ENCODE data around the gene SLC8A2. TPM values are rescaled to one million over a fixed set of nuclear protein-coding genes. Genes with fewer than 3 reads are reported as not detected.
A peak's percentile ranks its signal among the peaks of the same experiment; 100 is the strongest.

The SLC8A2 gene
- polyA plus RNA-seq, 4 donors = 0.12 to 0.92 TPM; not detected in 2

DNA sequence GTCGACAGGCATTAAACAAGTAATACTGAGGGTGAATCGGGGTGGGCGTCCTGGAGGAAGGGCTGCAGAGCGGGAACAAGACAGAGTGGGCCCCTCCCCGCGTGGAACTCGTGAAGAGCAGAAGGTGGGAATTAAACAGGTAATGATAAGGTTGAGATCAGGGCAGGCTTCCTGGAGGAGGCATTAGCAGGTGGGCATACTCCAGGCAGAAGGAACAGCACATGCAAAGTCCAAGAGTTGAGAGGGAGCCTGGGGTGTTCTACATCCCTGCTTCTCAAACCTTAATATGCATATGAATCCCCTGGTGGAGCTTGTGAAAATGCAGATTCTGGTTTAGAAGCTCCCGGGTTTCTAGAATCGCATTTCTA is 23.3 kb downstream of the SLC8A2 start:
- Histone ChIP-seq H3K27ac (ENCODE audit: low read depth in 1 of 3, low read length in 2 of 3) (no peak overlapping the region), H3K4me1 (ENCODE audit: control insufficient read depth in 3 of 3, insufficient read depth in 2 of 3, low read depth in 1 of 3, low read length in 2 of 3) (peaks cover 0 to 9% (median 5%) of the 10 kb centered on the region in 3 donors), H3K4me3 (ENCODE audit: low read depth in 1 of 3, low read length in 3 of 3) (no peak overlapping the region), H3K9me3 (ENCODE audit: control insufficient read depth in 2 of 2, insufficient read depth in 1 of 2, low read depth in 1 of 2, low read length in 1 of 2) (peaks cover 0 to 4% of the 10 kb centered on the region in 2 donors), H3K36me3 (ENCODE audit: control insufficient read depth in 3 of 3, insufficient read depth in 2 of 3, low read depth in 1 of 3, low read length in 3 of 3) (no peaks in the 10 kb centered on the region), H3K27me3 (ENCODE audit: control insufficient read depth in 3 of 3, insufficient read depth in 3 of 3, low read length in 3 of 3) (peaks cover 6 to 73% (median 17%) of the 10 kb centered on the region in 3 donors)
- DNase-seq = no peak
- WGBS, 3 donors = 24 to 32% (median 29%) methylated on average over 9 of the region's 9 CpGs
- no peak for FAIRE-seq

DNA sequence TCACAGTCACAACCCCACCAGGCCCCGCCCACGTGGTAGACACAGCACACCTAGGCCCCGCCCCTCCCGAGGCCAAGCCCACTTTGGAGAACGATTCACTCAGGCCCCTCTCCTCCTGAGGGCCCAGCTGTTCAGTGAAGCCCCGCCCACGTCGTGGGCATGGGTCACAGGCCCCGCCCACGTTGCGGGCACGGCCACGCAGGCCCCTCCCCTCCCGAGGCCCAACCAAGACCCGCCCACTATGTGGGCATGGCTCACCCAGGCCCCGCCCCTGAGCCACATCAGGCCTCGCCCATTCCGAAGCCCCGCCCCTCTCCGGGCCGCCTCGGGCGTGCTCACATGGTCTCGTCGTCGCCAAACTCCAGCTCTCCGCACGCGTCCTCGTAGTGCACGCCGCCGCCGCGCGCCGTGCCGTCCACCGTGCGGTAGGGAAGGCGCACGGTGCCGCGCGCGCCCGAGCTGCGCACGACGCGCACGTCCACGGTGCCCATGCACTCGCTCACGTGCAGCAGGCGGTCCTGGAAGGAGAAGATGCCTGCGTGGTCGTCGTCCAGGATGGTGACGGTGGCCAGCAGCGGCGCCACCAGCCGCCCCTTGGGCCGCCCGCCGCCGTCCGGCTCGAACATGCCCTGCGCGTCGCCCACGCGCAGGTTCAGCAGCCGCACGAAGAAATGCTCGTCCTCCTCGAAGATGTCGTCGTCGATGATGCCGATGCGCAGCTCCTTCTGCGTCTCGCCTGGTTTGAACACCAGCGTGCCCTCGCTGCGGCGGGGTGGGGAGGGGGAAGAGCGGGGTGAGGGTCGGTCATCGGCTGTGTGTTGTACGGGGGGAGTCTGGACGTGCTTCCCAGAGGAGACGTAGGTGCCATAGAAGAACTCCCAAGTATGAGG is 24.0 kb downstream of the SLC8A2 start:
- WGBS, 3 donors = 5 to 17% (median 17%) methylated on average over 69 to 95 of the region's 95 CpGs
- FAIRE-seq (no peak), DNase-seq (peak; percentile 30 to 67)
- Histone ChIP-seq H3K9me3 (ENCODE audit: control insufficient read depth in 2 of 2, insufficient read depth in 1 of 2, low read depth in 1 of 2, low read length in 1 of 2) (peaks cover 0 to 4% of the 10 kb centered on the region in 2 donors), H3K36me3 (ENCODE audit: control insufficient read depth in 3 of 3, insufficient read depth in 2 of 3, low read depth in 1 of 3, low read length in 3 of 3) (no peaks in the 10 kb centered on the region), H3K4me1 (ENCODE audit: control insufficient read depth in 3 of 3, insufficient read depth in 2 of 3, low read depth in 1 of 3, low read length in 2 of 3) (peaks cover 0 to 9% (median 5%) of the 10 kb centered on the region in 3 donors), H3K4me3 (ENCODE audit: low read depth in 1 of 3, low read length in 3 of 3) (no peak overlapping the region), H3K27me3 (ENCODE audit: control insufficient read depth in 3 of 3, insufficient read depth in 3 of 3, low read length in 3 of 3) (peaks cover 6 to 78% (median 17%) of the 10 kb centered on the region in 3 donors), H3K27ac (ENCODE audit: low read depth in 1 of 3, low read length in 2 of 3) (no peak overlapping the region)

DNA sequence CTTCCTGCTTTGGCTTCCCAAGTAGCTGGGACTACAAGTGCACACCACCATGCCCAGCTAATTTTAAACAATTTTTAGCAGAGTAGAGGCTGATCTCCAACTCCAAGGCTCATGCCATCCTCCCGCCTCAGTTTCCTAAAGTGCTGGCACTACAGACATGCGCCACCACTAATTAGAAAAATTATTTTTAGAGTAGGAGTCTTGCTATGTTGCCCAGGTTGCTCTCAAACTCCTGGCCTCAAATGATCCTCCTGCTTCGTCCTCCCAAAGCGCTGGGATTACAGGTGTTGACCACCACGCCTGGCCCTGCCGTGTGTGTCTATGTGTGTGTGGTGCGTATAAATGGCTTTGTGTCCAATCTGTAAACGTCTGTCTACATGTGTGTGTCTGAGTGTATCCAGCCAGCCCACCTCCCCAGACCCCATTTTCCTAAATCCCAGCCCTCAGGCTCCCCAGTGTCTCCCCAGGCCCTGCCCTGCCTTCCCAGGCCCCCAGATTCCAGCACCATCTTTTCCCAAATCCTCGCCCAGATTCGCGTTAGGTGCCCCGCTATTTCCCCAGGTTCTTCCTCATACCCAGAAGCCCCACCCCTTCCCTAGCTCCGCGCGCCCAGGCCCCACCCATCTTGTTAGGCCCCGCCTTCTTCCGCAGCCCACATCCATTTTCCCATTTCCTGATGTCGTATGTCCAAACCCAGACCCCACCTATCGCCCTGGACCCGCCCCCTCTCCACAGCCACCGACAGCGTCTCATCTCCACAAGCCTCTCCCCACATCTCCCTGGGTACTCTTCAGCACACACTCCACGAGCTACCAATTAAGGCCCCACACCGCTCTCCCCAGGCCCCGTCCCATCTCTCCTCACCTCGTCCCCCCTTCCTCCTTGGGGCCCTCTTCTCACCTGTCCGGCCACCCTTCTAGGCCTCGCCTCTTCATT is 24.9 kb downstream of the SLC8A2 start:
- Histone ChIP-seq H3K27ac (ENCODE audit: low read depth in 1 of 3, low read length in 2 of 3) (no peak overlapping the region), H3K4me1 (ENCODE audit: control insufficient read depth in 3 of 3, insufficient read depth in 2 of 3, low read depth in 1 of 3, low read length in 2 of 3) (peaks cover 0 to 9% (median 5%) of the 10 kb centered on the region in 3 donors), H3K27me3 (ENCODE audit: control insufficient read depth in 3 of 3, insufficient read depth in 3 of 3, low read length in 3 of 3) (peaks cover 6 to 84% (median 20%) of the 10 kb centered on the region in 3 donors), H3K9me3 (ENCODE audit: control insufficient read depth in 2 of 2, insufficient read depth in 1 of 2, low read depth in 1 of 2, low read length in 1 of 2) (peaks cover 0 to 4% of the 10 kb centered on the region in 2 donors), H3K4me3 (ENCODE audit: low read depth in 1 of 3, low read length in 3 of 3) (no peak overlapping the region), H3K36me3 (ENCODE audit: control insufficient read depth in 3 of 3, insufficient read depth in 2 of 3, low read depth in 1 of 3, low read length in 3 of 3) (no peaks in the 10 kb centered on the region)
- WGBS, 3 donors = 18 to 27% (median 22%) methylated on average over 27 to 28 of the region's 28 CpGs
- DNase-seq = peak; percentile 18 to 53
- FAIRE-seq = no peak

DNA sequence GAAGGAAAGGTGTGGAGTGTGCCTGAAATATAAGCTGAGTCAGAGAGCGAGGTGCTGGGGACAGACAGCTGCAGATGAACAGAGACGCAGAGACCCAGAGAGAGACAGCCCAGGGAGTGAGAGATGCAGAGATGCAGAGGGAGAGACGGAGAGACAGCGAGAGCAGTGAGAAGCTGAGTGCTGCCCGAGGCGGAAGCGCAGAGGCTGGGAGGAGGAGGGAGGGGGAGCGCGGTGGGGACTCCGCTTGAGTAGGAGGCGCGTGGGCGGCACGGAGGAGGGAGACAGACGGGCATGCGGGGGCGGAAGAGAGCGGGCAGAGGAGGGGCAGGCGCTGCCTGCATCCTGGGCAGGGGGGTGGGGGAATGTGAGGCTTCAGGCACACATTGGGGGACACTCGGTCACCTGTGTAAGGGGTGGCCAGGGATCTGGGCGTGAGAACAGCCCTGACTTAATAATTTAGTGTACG is 25.7 kb downstream of the SLC8A2 start:
- 3 to 5% (median 4%) methylated on average over 16 to 22 of the region's 22 CpGs for WGBS, 3 donors
- Histone ChIP-seq H3K27ac (ENCODE audit: low read depth in 1 of 3, low read length in 2 of 3) (no peak overlapping the region), H3K4me1 (ENCODE audit: control insufficient read depth in 3 of 3, insufficient read depth in 2 of 3, low read depth in 1 of 3, low read length in 2 of 3) (peaks cover 0 to 9% (median 5%) of the 10 kb centered on the region in 3 donors), H3K9me3 (ENCODE audit: control insufficient read depth in 2 of 2, insufficient read depth in 1 of 2, low read depth in 1 of 2, low read length in 1 of 2) (peaks cover 0 to 4% of the 10 kb centered on the region in 2 donors), H3K4me3 (ENCODE audit: low read depth in 1 of 3, low read length in 3 of 3) (no peak overlapping the region), H3K27me3 (ENCODE audit: control insufficient read depth in 3 of 3, insufficient read depth in 3 of 3, low read length in 3 of 3) (peaks cover 6 to 82% (median 20%) of the 10 kb centered on the region in 3 donors), H3K36me3 (ENCODE audit: control insufficient read depth in 3 of 3, insufficient read depth in 2 of 3, low read depth in 1 of 3, low read length in 3 of 3) (no peaks in the 10 kb centered on the region)
- DNase-seq (peak in 1 of 2 donors; percentile 39), FAIRE-seq (no peak)

DNA sequence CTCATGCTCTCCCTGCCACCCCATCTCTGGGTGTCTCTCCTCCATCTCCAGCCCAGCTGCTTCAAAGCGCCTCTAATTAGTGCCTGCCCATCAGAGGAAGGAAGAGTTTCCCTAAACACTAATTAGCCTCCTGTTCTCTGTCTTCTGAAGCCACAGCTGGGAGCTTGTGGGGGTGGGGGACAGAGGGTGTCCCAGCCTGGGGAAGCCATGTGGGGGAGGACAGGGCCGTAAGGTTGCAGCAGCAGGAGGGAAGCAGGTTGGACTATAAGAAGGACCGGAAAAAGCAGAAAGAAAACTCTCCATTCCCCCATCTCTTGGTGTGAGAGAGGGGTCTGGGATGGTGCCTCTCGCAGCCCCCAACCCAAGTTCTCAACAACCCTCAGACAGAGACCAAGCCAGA is 26.2 kb downstream of the SLC8A2 start:
- WGBS, 3 donors = 47 to 59% (median 54%) methylated on average over 4 of the region's 4 CpGs
- no peaks in the 10 kb centered on the region for H3K36me3 ChIP-seq (ENCODE audit: control insufficient read depth in 3 of 3, insufficient read depth in 2 of 3, low read depth in 1 of 3, low read length in 3 of 3)
- no peak for FAIRE-seq

DNA sequence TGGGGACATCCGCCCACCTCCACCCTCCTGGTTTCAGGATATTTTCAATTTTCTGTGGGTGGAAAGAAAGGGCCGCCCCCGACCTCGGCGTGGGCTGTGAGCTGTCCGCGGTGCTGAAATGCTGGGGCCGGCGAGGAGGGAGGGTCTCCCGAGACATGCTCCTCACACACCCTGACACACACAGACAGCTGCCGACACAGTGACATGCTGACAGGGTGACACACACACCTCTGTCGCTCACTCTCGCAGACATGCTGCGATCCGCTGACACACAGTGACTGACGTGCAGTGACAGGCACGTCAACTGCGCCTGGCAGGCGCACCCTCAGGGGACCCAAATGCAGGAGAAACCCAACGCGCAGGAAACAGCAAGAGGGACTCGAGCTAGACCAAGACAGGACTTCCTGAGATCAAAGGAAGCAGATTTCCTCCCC is 27.3 kb downstream of the SLC8A2 start:
- WGBS, 3 donors = 20 to 32% (median 25%) methylated on average over 22 of the region's 22 CpGs
- FAIRE-seq = no peak

More for the DNA sequence above, 26.2 kb downstream of the SLC8A2 start:
- no peak overlapping the region for H3K27ac ChIP-seq (ENCODE audit: low read depth in 1 of 3, low read length in 2 of 3)
- peaks cover 0 to 4% of the 10 kb centered on the region in 2 donors for H3K9me3 ChIP-seq (ENCODE audit: control insufficient read depth in 2 of 2, insufficient read depth in 1 of 2, low read depth in 1 of 2, low read length in 1 of 2)
- peaks cover 6 to 83% (median 20%) of the 10 kb centered on the region in 3 donors for H3K27me3 ChIP-seq (ENCODE audit: control insufficient read depth in 3 of 3, insufficient read depth in 3 of 3, low read length in 3 of 3)
- peaks cover 0 to 9% (median 5%) of the 10 kb centered on the region in 3 donors for H3K4me1 ChIP-seq (ENCODE audit: control insufficient read depth in 3 of 3, insufficient read depth in 2 of 3, low read depth in 1 of 3, low read length in 2 of 3)
- no peak for DNase-seq
- no peak overlapping the region for H3K4me3 ChIP-seq (ENCODE audit: low read depth in 1 of 3, low read length in 3 of 3)

DNA sequence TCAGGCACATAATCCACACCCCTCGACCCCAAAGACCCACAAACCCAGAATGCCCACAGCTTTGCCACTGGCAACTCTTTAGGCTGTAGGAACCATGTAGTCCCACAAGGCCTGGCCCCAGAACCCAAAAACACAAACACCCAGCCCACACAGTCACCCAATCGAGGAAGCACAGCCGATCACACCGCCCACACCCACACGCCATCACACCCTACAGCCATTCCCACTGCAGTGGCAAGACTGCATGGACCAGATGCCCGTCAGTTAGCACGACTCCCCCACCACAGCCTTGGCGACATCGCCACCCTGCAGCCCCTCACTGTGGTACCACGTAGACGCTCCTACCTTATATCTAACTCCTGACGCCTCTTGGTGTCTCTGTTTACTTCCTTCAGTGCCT is 28.4 kb downstream of the SLC8A2 start:
- H3K4me3 ChIP-seq (ENCODE audit: low read depth in 1 of 3, low read length in 3 of 3) = no peak overlapping the region
- no peak overlapping the region for H3K27ac ChIP-seq (ENCODE audit: low read depth in 1 of 3, low read length in 2 of 3)
- WGBS, 3 donors = 60 to 66% (median 63%) methylated on average over 12 of the region's 12 CpGs
- H3K9me3 ChIP-seq (ENCODE audit: control insufficient read depth in 2 of 2, insufficient read depth in 1 of 2, low read depth in 1 of 2, low read length in 1 of 2) = peaks cover 0 to 4% of the 10 kb centered on the region in 2 donors
- H3K27me3 ChIP-seq (ENCODE audit: control insufficient read depth in 3 of 3, insufficient read depth in 3 of 3, low read length in 3 of 3) = peaks cover 6 to 71% (median 15%) of the 10 kb centered on the region in 3 donors
- H3K4me1 ChIP-seq (ENCODE audit: control insufficient read depth in 3 of 3, insufficient read depth in 2 of 3, low read depth in 1 of 3, low read length in 2 of 3) = peaks cover 0 to 9% (median 5%) of the 10 kb centered on the region in 3 donors
- no peaks in the 10 kb centered on the region for H3K36me3 ChIP-seq (ENCODE audit: control insufficient read depth in 3 of 3, insufficient read depth in 2 of 3, low read depth in 1 of 3, low read length in 3 of 3)
- no peak for FAIRE-seq
- no peak for DNase-seq

More for the DNA sequence above, 27.3 kb downstream of the SLC8A2 start:
- Histone ChIP-seq H3K27me3 (ENCODE audit: control insufficient read depth in 3 of 3, insufficient read depth in 3 of 3, low read length in 3 of 3) (peaks cover 6 to 74% (median 20%) of the 10 kb centered on the region in 3 donors), H3K36me3 (ENCODE audit: control insufficient read depth in 3 of 3, insufficient read depth in 2 of 3, low read depth in 1 of 3, low read length in 3 of 3) (no peaks in the 10 kb centered on the region), H3K4me1 (ENCODE audit: control insufficient read depth in 3 of 3, insufficient read depth in 2 of 3, low read depth in 1 of 3, low read length in 2 of 3) (peaks cover 0 to 9% (median 5%) of the 10 kb centered on the region in 3 donors), H3K27ac (ENCODE audit: low read depth in 1 of 3, low read length in 2 of 3) (no peak overlapping the region), H3K9me3 (ENCODE audit: control insufficient read depth in 2 of 2, insufficient read depth in 1 of 2, low read depth in 1 of 2, low read length in 1 of 2) (peaks cover 0 to 4% of the 10 kb centered on the region in 2 donors), H3K4me3 (ENCODE audit: low read depth in 1 of 3, low read length in 3 of 3) (no peak overlapping the region)
- no peak for DNase-seq

DNA sequence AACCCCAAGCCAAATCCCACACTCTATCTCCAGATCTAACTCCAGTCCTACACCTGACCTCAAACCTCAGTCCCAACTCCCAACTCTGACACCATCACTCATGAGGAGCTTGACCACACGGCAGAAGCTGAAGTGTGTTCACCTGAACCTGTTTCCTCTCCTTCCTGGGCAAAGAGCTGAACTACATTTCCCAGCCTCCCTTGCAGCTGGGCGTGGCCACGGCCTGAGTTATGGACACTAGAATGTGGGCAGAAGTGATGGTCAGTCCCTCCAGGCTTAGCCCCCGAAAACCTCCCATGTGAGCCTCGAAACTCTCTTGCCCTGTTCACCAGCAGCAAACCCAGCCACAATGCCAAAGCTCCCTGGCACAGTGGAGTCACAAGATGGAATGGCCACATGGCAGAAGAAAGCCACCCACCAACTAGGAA is 32.9 kb downstream of the SLC8A2 start:
- 20 to 33% (median 25%) methylated on average over 5 of the region's 5 CpGs for WGBS, 3 donors
- no peak for DNase-seq
- FAIRE-seq = no peak

More for the DNA sequence above, 32.9 kb downstream of the SLC8A2 start:
- Histone ChIP-seq H3K27me3 (ENCODE audit: control insufficient read depth in 3 of 3, insufficient read depth in 3 of 3, low read length in 3 of 3) (peaks cover 0 to 36% (median 3%) of the 10 kb centered on the region in 3 donors), H3K9me3 (ENCODE audit: control insufficient read depth in 2 of 2, insufficient read depth in 1 of 2, low read depth in 1 of 2, low read length in 1 of 2) (no peaks in the 10 kb centered on the region), H3K4me1 (ENCODE audit: control insufficient read depth in 3 of 3, insufficient read depth in 2 of 3, low read depth in 1 of 3, low read length in 2 of 3) (no peaks in the 10 kb centered on the region), H3K4me3 (ENCODE audit: low read depth in 1 of 3, low read length in 3 of 3) (no peak overlapping the region), H3K27ac (ENCODE audit: low read depth in 1 of 3, low read length in 2 of 3) (no peak overlapping the region), H3K36me3 (ENCODE audit: control insufficient read depth in 3 of 3, insufficient read depth in 2 of 3, low read depth in 1 of 3, low read length in 3 of 3) (no peaks in the 10 kb centered on the region)

All from small intestine (tissue), 7 donors.